Measurements from ENCODE around the gene OXER1.

OXER1 gene

GRCh38 chr2:42713920-42714319 lies 50.0 kb downstream of the OXER1 start:
- no peak overlapping the region for H3K27ac ChIP-seq
- TF ChIP-seq CTCF (IDR thresholded peaks at IDR 0.05), result no peak
- no peak for TF ChIP-seq ZFX (IDR thresholded peaks at IDR 0.05; ENCODE audit: borderline replicate concordance)

- TF ChIP-seq ZFX (IDR thresholded peaks at IDR 0.05; ENCODE audit: borderline replicate concordance) (no peak), CTCF (IDR thresholded peaks at IDR 0.05) (no peak)
- no peak overlapping the region for H3K27ac ChIP-seq
These were observed 51.0 kb downstream of the OXER1 start for GRCh38 chr2:42712934-42713333.

All from 22Rv1 (cell line).